ENCODE data around the gene KSR2.

Gene KSR2

DNA sequence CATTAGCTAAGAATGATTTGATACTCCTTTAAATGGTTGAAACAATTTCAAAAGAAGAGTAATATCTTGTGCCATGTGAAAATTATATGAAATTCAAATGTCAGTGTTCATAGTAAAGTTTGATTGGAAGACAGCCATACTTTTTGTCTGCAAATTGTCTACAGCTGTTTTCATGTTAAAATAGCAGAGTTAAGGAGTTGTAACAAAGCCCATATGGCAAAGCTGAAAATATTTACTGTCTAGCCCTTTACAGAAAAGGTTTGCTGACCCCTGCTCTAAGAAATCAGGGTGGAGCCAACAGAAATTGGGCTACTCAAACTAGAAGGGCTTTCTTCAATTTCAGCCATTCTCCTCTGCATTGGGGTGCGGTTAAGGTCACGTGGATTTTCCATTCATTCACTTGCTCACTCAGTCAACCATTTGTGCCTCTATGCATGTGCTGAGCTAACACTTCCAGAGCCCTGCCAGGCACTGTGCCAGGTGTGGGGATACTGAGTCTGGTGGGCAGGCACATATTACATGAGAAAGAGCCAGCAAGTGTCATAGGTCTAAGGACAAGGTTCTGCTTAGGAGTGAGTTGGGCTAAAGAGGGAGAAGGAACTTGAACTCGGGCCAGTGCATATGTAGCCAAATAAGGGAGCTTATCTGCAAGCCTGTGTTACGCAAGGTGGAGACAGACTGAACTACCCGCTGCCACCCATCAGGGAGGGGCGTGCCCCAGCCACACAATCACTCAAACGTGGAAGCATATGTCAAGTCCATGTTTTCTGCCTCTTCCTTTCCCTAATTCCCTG is 467.5 kb downstream of the KSR2 start:
- DNase-seq = no peak
- TF ChIP-seq, protein P1, sequence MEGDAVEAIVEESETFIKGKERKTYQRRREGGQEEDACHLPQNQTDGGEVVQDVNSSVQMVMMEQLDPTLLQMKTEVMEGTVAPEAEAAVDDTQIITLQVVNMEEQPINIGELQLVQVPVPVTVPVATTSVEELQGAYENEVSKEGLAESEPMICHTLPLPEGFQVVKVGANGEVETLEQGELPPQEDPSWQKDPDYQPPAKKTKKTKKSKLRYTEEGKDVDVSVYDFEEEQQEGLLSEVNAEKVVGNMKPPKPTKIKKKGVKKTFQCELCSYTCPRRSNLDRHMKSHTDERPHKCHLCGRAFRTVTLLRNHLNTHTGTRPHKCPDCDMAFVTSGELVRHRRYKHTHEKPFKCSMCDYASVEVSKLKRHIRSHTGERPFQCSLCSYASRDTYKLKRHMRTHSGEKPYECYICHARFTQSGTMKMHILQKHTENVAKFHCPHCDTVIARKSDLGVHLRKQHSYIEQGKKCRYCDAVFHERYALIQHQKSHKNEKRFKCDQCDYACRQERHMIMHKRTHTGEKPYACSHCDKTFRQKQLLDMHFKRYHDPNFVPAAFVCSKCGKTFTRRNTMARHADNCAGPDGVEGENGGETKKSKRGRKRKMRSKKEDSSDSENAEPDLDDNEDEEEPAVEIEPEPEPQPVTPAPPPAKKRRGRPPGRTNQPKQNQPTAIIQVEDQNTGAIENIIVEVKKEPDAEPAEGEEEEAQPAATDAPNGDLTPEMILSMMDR (IDR thresholded peaks at IDR 0.05) = no peak
- no peak overlapping the region for H3K4me3 Mint-ChIP-seq
- H3K27me3 Mint-ChIP-seq (ENCODE audit: low read depth, poor library complexity) = peaks cover 41% of the 10 kb centered on the region
- H3K9me3 Mint-ChIP-seq = peaks cover 15% of the 10 kb centered on the region
- no peaks in the 10 kb centered on the region for H3K36me3 Mint-ChIP-seq (ENCODE audit: low read depth)
- H3K4me1 Mint-ChIP-seq = peaks cover 51% of the 10 kb centered on the region
- no peak overlapping the region for H3K27ac Mint-ChIP-seq

DNA sequence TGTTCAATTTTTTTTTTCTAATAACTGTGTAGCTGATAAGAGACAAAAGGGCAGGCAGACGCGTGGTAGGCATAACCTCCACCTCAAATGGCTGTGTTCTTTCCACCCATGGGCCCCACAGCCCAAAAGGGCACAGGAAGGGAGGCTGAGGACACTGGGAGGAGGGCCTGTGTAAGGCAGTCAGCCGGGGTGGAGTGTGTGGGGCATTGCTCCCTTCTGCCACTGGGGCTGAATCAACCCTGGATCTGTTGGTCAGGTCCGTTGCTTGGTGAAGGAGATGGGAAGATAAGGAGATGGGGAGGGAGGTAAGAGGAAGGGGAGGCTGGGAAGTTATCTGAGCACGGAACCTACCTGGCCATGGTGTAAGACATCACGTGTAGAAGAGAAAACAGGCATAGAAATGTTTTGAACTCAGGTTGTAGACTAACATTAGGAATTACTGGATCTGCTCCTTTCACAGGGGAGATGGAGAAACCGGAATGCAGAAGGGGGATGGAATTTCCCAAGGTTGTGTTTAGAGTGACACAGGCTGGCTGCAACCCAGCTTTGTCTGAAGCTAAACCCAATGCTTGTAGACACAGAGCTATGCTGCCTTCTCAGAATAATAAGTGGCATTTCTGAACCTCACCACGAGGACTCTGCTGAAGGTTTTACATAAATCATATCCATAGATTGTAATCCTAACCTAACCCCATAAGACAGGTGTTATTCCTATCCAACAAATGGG is 468.9 kb downstream of the KSR2 start:
- H3K9me3 Mint-ChIP-seq = peaks cover 11% of the 10 kb centered on the region
- peaks cover 38% of the 10 kb centered on the region for H3K27me3 Mint-ChIP-seq (ENCODE audit: low read depth, poor library complexity)
- peaks cover 65% of the 10 kb centered on the region for H3K4me1 Mint-ChIP-seq
- no peak for DNase-seq
- no peak overlapping the region for H3K4me3 Mint-ChIP-seq
- H3K36me3 Mint-ChIP-seq (ENCODE audit: low read depth) = no peaks in the 10 kb centered on the region
- no peak overlapping the region for H3K27ac Mint-ChIP-seq
- TF ChIP-seq, protein P1 (IDR thresholded peaks at IDR 0.05) = no peak

- DNase-seq = no peak
- TF ChIP-seq, protein P1 (IDR thresholded peaks at IDR 0.05) = no peak
- H3K36me3 Mint-ChIP-seq (ENCODE audit: low read depth) = no peaks in the 10 kb centered on the region
- H3K27ac Mint-ChIP-seq = no peak overlapping the region
- H3K9me3 Mint-ChIP-seq = peaks cover 18% of the 10 kb centered on the region
- H3K4me1 Mint-ChIP-seq = peaks cover 71% of the 10 kb centered on the region
- H3K4me3 Mint-ChIP-seq = no peak overlapping the region
- H3K27me3 Mint-ChIP-seq (ENCODE audit: low read depth, poor library complexity) = peaks cover 33% of the 10 kb centered on the region
Observed at GRCh38 chr12:117498880-117499279, 469.9 kb downstream of the KSR2 start.

DNA sequence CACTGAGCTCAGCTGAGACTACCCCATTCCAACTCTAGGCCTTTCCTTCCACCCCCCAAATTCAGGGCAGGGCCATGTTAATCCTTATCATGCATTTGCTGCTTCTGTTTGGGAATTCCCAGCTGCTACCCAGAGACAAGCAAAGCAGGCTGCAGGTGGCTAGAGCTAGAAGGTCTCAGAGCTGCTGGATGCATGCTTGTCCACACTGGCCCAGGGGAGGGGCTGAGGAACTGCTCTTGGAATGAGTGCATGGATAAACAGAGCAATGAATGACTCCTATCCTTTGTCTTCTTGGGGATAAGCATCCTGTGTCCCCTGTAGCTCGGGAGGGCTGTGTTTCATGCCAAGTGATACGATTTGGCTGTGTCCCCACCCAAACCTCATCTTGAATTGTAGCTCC is 470.5 kb downstream of the KSR2 start:
- H3K36me3 Mint-ChIP-seq (ENCODE audit: low read depth) = no peaks in the 10 kb centered on the region
- TF ChIP-seq, protein P1 (IDR thresholded peaks at IDR 0.05) = no peak
- peaks cover 32% of the 10 kb centered on the region for H3K27me3 Mint-ChIP-seq (ENCODE audit: low read depth, poor library complexity)
- H3K9me3 Mint-ChIP-seq = peaks cover 19% of the 10 kb centered on the region
- DNase-seq = no peak
- H3K27ac Mint-ChIP-seq = no peak overlapping the region
- H3K4me1 Mint-ChIP-seq = peaks cover 74% of the 10 kb centered on the region
- no peak overlapping the region for H3K4me3 Mint-ChIP-seq

- H3K4me3 Mint-ChIP-seq = no peak overlapping the region
- peaks cover 76% of the 10 kb centered on the region for H3K4me1 Mint-ChIP-seq
- TF ChIP-seq, protein P1 (IDR thresholded peaks at IDR 0.05) = no peak
- peaks cover 35% of the 10 kb centered on the region for H3K27me3 Mint-ChIP-seq (ENCODE audit: low read depth, poor library complexity)
- H3K36me3 Mint-ChIP-seq (ENCODE audit: low read depth) = peaks cover 3% of the 10 kb centered on the region
- no peak for DNase-seq
- peaks cover 21% of the 10 kb centered on the region for H3K9me3 Mint-ChIP-seq
- no peak overlapping the region for H3K27ac Mint-ChIP-seq
Observed at GRCh38 chr12:117497407-117497806, 471.4 kb downstream of the KSR2 start.
